Prostate gland (tissue), 1 donor: Measurements from ENCODE around the gene RYR1.

Experiments used
- POLR2A ChIP-seq: fragments of 450-650 bp; IDR thresholded peaks from one replicate; pipeline ENCODE4 v1.6.1; 2016; ENCODE audit warnings: antibody characterized with exemption, mild to moderate bottlenecking
- POLR2AphosphoS5 ChIP-seq: sonication (generic); formaldehyde crosslinking; IDR thresholded peaks from one replicate; pipeline ENCODE4 v1.6.1; 2017; ENCODE audit warnings: antibody characterized with exemption

DNA sequence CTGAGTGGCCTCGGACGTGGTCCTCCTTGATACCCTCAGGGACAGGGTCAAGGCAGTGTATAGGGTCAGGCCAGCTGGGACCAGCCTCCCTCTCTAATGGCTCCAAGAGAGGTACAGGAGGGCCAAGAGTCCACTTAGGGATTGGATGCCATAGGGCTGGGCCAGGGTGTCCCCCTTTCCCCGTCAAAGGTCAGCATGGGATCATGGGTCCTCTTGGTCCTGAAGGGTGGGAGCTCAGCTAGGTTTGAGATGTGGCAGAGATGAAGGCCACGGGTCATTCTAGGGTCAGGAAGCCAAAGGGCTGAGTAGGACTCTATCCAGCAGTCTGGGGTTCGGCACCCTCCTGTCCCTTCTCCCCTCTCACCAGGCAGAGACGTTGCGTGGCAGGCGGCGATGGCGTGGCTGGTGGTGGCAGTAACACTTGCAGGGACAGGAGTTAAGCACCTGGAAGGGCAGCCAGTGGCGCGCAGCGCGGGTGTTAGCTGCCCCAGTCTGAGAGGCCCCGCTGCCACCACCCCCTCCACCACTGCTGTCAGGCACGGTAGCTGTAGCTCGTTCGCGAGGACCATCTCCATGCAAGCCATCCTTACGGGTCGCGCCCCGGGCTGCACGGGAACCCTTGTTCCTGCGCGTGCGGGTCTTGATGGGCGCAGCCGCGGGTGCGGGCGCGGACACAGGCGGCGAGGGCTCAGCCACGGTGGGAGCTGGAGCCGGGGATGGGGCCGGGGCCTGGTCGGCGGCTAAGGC is 48.3 kb upstream of the RYR1 start:
- TF ChIP-seq POLR2AphosphoS5 (no peak), POLR2A (no peak)
